ENCODE results near the gene NOP14. TPM values are rescaled to one million over a fixed set of nuclear protein-coding genes. Genes with fewer than 3 reads are reported as not detected.
"Not testable (repeated sequence)": the region's sequence is repeated elsewhere in the genome, so short reads cannot be mapped to it uniquely, and the experiment has no call there.

The NOP14 gene
- total RNA-seq, 1 donor from 2014 or later, result 64.2 TPM

- intact Hi-C loops (cut with micrococcal nuclease), result loop anchor here (1.0 to 10.0 kb wide), 7 partner anchors 30 to 519 kb away; partner anchors contain the start of genes CFAP99, FAM193A, GRK4 and NOP14
These were observed 29.6 kb downstream of the NOP14 start for GRCh38 chr4:2933566-2934076.

DNA sequence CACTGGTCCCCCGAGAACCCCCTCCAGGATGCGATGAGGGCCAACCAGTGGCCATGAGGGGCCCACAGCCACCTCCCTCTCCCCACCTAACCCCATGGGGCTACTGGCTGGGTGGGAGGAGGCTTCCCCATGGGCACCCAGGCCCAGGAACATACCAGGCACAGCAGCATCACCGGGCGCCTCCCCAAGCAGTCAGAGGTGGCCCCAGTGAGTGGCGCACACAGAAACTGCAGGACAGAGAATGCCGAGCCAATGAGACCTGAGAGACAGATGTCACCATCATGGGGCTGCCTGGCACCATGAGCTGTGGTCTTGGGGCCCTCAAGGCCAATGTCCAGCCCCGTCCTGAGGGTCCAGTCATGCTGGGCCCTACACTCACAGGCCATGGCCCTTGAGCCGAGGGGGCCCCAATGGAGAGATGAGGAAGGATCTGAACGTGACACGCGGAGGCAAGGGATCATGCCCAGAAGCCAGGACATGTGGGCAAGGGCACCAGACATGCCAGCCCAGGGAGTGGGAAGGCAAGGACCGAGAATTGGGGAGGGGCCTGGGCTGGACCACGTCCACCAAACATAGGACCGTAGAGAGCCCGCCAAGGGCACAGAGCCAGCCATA lies 30.1 kb downstream of the NOP14 start:
- intact Hi-C loops (cut with micrococcal nuclease), result loop anchor here (5.0 to 10.0 kb wide), 2 partner anchors 466 to 518 kb away; partner anchors contain the start of genes CFAP99, RNF4 and ZFYVE28

GRCh38 chr4:2932321-2932950 lies 30.8 kb downstream of the NOP14 start:
- intact Hi-C loops (cut with micrococcal nuclease), result loop anchor here (5.0 to 10.0 kb wide), 2 partner anchors 465 to 518 kb away; partner anchors contain the start of genes CFAP99, RNF4 and ZFYVE28

DNA sequence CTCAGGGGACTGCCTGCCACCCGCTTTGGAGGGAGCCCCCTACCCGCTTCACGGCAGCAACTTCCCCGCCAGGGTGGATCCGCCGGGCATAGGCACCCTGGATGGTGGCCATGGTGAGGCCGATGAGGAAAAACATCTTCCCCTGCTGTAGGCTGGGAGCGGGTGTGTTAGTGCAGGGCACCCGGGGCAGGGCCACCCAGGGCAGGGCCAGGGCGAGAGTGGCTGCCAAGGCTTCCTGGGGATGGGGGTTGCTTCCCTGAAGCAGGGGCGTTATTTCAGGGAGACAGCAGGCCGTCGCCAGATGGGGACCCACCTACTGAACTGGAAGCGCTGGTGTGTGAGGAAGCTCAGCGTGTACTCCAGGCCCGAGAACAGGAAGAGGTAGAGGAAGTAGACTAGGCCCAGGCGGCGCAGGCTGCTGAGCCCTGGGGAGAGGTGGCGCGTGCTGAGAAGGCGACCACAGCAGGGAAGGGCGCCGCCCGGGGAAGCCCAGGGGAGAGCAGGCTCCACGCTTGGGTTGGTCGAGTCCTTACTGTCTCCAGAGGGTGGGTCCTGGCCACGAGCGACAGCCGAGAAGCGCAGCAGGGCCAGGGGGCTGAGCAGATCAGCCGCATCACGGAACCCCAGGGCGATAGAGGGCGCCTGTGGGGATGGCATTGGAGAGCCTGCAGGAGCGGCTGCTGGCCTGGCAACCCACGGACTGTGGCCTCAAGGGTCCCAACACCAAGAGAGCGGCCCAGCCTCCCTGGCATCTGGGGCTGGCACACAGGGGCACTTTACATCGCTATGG lies 31.5 kb downstream of the NOP14 start:
- intact Hi-C loops (cut with micrococcal nuclease), result loop anchor here (5.0 to 10.0 kb wide), 2 partner anchors 464 to 517 kb away; partner anchors contain the start of genes CFAP99, RNF4 and ZFYVE28

- intact Hi-C loops (cut with micrococcal nuclease), result loop anchor here (5.0 to 10.0 kb wide), 2 partner anchors 464 to 516 kb away; partner anchors contain the start of genes CFAP99, RNF4 and ZFYVE28
These were observed 32.3 kb downstream of the NOP14 start for GRCh38 chr4:2930758-2931511.

DNA sequence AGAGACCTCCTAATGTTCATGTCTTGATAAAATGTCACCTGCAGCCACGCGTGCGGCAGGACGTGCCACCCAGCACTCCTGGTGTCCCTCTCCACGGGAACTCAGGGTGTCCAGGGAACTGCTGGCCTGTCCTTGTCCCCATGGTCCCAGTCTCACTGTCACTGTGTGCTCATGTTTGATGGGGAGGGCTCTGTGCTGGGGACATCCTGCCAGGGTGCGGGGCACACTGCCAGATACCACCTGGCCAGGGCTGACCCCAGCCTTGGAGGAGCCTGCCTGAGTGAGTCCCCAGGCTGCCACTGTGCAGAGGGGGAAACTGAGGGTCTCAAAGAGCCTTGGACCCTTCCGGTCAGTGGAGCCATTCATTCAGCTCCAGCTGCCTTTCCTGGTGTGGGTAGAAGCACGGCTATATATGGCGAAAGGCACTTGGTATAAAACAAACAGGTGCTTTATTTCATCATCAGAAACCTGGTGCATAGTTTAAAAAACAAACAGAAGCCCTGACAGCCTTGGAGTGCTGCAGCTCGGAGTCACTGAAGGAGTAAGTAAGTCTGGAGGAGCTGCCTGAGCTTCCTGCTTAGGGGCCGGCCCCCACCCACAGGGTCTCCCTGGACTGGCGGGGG lies 33.0 kb downstream of the NOP14 start:
- intact Hi-C loops (cut with micrococcal nuclease), result loop anchor here (5.0 to 10.0 kb wide), 2 partner anchors 463 to 515 kb away; partner anchors contain the start of genes CFAP99, RNF4 and ZFYVE28

- intact Hi-C loops (cut with micrococcal nuclease), result no loop called here
These were observed 33.7 kb downstream of the NOP14 start for GRCh38 chr4:2929469-2929868.

DNA sequence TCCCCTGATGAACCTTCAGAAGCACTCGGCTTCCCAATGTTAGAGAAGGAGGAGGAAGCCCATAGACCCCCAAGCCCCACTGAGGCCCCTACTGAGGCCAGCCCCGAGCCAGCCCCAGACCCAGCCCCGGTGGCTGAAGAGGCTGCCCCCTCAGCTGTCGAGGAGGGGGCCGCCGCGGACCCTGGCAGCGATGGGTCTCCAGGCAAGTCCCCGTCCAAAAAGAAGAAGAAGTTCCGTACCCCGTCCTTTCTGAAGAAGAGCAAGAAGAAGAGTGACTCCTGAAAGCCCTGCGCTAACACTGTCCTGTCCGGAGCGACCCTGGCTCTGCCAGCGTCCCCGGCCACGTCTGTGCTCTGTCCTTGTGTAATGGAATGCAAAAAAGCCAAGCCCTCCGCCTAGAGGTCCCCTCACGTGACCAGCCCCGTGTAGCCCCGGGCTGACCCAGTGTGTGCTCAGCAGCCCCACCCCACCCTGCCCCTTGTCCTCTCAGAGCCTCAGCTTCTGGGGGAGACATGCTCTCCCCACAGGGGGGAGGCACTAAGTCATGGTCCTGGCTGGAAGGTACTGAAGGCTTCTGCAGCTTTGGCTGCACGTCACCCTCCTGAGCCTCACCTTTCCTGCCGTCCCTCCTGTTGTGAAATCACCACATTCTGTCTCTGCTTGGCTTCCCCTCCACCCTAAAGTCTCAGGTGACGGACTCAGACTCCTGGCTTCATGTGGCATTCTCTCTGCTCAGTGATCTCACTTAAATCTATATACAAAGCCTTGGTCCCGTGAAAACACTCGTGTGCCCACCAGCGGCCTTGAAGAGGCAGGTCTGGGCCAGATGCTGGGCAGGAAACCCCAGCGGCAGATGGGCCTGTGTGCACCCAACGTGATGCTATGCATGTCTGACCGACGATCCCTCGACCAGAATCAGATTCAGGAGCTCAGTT lies 34.7 kb downstream of the NOP14 start:
- intact Hi-C loops (cut with micrococcal nuclease), result no loop called here

DNA sequence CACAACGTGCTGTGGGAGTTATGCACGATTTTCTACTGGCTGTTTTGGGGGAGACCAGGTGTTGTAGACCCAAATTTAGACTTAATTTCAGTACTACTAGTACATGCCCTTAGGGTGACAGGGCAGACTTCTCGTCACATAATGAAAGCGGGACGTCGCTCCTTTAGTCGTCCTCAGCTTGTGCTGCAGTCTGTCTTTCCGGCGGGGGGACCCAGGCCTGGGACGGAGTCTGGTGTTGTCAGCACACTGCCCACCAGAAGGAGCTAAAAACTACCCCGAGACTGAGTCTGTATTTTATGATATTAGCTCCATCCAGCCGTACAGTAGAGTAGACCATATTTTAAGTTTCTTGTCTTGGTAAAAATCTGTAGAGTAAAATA lies 35.5 kb downstream of the NOP14 start:
- intact Hi-C loops (cut with micrococcal nuclease), result no loop called here

- intact Hi-C loops (cut with micrococcal nuclease), result no loop called here
These were observed 36.0 kb downstream of the NOP14 start for GRCh38 chr4:2927016-2927695.

- intact Hi-C loops (cut with micrococcal nuclease), result no loop called here
These were observed 37.0 kb downstream of the NOP14 start for GRCh38 chr4:2925931-2926860.

- intact Hi-C loops (cut with micrococcal nuclease), result no loop called here
These were observed 37.7 kb downstream of the NOP14 start for GRCh38 chr4:2925496-2925895.

DNA sequence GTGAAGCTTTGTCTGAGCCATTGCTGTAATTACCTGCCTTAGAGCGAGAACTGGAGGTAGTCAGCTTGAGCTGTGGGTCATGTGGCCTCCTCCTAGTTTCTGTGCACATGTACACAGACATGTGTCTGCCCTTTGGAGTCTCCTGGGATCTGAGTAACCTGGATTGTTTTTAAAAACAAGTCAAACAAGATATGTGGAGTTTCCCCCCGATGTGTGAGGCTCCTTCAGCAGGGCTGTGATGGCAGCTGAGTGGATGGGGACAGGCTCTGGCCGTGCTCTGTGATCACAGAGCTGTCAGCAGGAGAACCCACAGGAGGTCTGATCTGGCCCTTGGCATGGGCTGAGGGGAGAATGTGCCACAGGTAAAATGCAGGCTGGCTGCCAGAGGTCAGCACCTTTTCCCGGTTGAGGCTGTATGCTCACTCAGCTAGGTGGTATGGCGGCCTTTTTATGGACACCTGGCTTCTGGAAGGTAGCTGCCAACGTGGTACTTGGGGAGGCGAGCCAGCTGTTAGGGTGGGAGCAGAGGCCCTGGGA lies 38.4 kb downstream of the NOP14 start:
- intact Hi-C loops (cut with micrococcal nuclease), result no loop called here

- intact Hi-C loops (cut with micrococcal nuclease), result no loop called here
These were observed 38.9 kb downstream of the NOP14 start for GRCh38 chr4:2924286-2924685.

- intact Hi-C loops (cut with micrococcal nuclease), result no loop called here
These were observed 39.5 kb downstream of the NOP14 start for GRCh38 chr4:2923668-2924173.

DNA sequence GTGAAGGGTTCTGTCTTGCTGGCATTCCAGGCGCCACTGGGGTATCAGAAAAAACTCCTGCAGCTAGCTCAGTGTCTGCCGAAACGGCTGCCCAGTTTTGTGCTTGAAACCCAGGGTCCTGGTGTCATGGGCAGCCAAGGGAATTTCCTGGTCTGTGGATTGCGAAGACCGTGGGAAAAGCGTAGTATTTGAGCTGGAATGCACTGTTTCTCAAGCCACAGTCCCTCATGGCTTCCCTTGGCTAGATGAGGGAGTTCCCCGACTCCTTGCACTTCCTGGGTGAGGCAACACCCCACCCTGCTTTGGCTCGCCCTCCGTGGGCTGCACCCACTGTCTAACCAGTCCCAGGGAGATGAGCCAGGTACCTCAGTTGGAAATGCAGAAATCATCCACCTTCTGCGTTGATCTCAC lies 40.1 kb downstream of the NOP14 start:
- intact Hi-C loops (cut with micrococcal nuclease), result no loop called here

DNA sequence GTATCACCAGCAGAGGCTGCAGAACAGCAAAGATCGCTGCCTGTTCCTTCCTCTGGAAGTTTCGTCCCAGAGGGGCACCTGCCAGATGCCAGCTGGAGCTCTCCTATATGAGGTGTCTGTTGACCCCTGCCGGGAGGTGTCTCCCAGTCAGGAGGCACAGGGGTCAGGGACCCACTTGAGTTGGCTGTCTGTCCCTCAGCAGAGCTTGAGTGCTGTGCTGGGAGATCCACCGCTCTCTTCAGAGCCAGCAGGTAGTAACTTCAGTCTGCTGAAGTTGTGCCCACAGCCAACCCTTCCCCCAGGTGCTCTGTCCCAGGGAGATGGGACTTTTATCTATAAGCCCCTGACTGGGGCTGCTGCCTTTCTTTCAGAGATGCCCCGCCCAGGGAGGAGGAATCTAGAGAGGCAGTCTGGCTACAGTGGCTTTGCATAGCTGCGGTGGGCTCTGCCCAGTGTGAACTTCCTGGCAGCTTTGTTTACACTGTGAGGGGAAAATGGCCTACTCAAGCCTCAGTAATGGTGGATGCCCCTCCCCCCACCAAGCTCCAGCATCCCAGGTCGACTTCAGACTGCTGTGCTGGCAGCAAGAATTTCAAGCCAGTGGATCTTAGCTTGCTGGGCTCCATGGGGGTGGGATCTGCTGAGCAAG lies 40.6 kb downstream of the NOP14 start:
- intact Hi-C loops (cut with micrococcal nuclease), result not testable (repeated sequence)

All from T-helper 1 cell treated with Interleukin-12 subunit alpha and Interleukin-12 subunit beta and Interleukin-4 antibody, amounts not matched to agents 30 ng/mL and 1 ng/mL, for 36 hours (primary cell).